GM12892 (cell line): ENCODE results near the gene PPP1R12C.

Source experiments
- POLR2A ChIP-seq: IDR thresholded peaks from 2 replicates; pipeline ENCODE4 v1.6.1; 2011; ENCODE audit warnings: low read depth, low read length, control low read depth
- POLR2AphosphoS5 ChIP-seq: IDR thresholded peaks from 2 replicates; pipeline ENCODE4 v1.6.1; 2011; ENCODE audit warnings: low read depth, low read length, control low read depth
- TAF1 ChIP-seq: IDR thresholded peaks from 2 replicates; pipeline ENCODE4 v1.6.1; 2011; ENCODE audit warnings: low read depth, mild to moderate bottlenecking, control low read depth, low read length, borderline replicate concordance

DNA sequence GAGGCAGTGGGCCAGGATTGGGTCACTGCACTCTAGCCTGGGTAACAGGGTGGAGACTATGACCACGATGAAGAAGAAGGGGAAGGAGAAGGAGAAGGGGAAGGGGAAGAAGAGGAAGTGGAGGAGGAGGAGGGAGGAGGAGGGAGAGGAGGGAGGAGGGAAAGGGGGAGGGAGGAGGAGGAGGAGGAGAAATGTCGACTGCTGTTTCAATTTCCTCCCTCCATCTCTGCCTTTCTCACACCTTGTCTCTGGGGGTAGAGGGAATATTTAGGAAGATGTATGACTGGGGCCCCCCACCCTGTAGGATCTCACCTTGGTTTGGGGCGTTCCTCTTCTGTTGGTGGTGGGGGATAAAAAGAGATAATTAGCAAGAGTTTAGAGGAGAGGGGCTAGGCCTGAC, 27.8 kb upstream of the PPP1R12C start:
- TF ChIP-seq POLR2AphosphoS5 (no peak), TAF1 (no peak), POLR2A (no peak)
